ENCODE results near the gene WIF1.

The WIF1 gene

GRCh38 chr12:65121049-65121955, at the start of gene WIF1:
Gene WIF1 (minus strand): TSS chr12:65121305. CDS start chr12:65121191, 114 bp downstream.
- peak in 1 of 2 donors; percentile 22 for DNase-seq (ENCODE audit: low read depth in 2 of 2)

GRCh38 chr12:65170209-65170881, 49.2 kb upstream of the WIF1 start:
- peak; percentile 47 to 56 for DNase-seq (ENCODE audit: low read depth in 2 of 2)

GRCh38 chr12:65169320-65170208, 48.5 kb upstream of the WIF1 start, which contains the start of gene LEMD3:
Gene LEMD3 (plus strand): TSS chr12:65169583. CDS start chr12:65169597, 14 bp downstream.
- DNase-seq (ENCODE audit: low read depth in 2 of 2) = peak; percentile 87

GRCh38 chr12:65168681-65169319, 47.7 kb upstream of the WIF1 start:
- no peak for DNase-seq (ENCODE audit: low read depth in 2 of 2)

- DNase-seq (ENCODE audit: low read depth in 2 of 2) = no peak
These were observed 43.7 kb upstream of the WIF1 start for GRCh38 chr12:65164774-65165173.

- no peak for DNase-seq (ENCODE audit: low read depth in 2 of 2)
These were observed 43.1 kb upstream of the WIF1 start for GRCh38 chr12:65164244-65164643.

GRCh38 chr12:65162609-65163008, 41.5 kb upstream of the WIF1 start:
- no peak for DNase-seq (ENCODE audit: low read depth in 2 of 2)

GRCh38 chr12:65157091-65157490, 36.0 kb upstream of the WIF1 start:
- no peak for DNase-seq (ENCODE audit: low read depth in 2 of 2)

GRCh38 chr12:65156366-65156841, 35.3 kb upstream of the WIF1 start:
- no peak for DNase-seq (ENCODE audit: low read depth in 2 of 2)

- no peak for DNase-seq (ENCODE audit: low read depth in 2 of 2)
These were observed 34.7 kb upstream of the WIF1 start for GRCh38 chr12:65155784-65156183.

- no peak for DNase-seq (ENCODE audit: low read depth in 2 of 2)
These were observed 31.5 kb upstream of the WIF1 start for GRCh38 chr12:65152596-65152995.

GRCh38 chr12:65152012-65152411, 30.9 kb upstream of the WIF1 start:
- no peak for DNase-seq (ENCODE audit: low read depth in 2 of 2)

- DNase-seq (ENCODE audit: low read depth in 2 of 2) = no peak
These were observed 26.3 kb upstream of the WIF1 start for GRCh38 chr12:65147312-65147905.

- DNase-seq (ENCODE audit: low read depth in 2 of 2) = no peak
These were observed 19.6 kb upstream of the WIF1 start for GRCh38 chr12:65140738-65141137.

- DNase-seq (ENCODE audit: low read depth in 2 of 2) = no peak
These were observed 18.3 kb upstream of the WIF1 start for GRCh38 chr12:65139389-65139788.

- no peak for DNase-seq (ENCODE audit: low read depth in 2 of 2)
These were observed 12.8 kb upstream of the WIF1 start for GRCh38 chr12:65133879-65134278.

- no peak for DNase-seq (ENCODE audit: low read depth in 2 of 2)
These were observed 5.4 kb upstream of the WIF1 start for GRCh38 chr12:65126482-65126881.

GRCh38 chr12:65125975-65126374, 4.9 kb upstream of the WIF1 start:
- DNase-seq (ENCODE audit: low read depth in 2 of 2) = no peak

GRCh38 chr12:65125247-65125646, 4.1 kb upstream of the WIF1 start:
- no peak for DNase-seq (ENCODE audit: low read depth in 2 of 2)

GRCh38 chr12:65123435-65124063, 2.4 kb upstream of the WIF1 start:
- DNase-seq (ENCODE audit: low read depth in 2 of 2) = no peak

Measured in stimulated activated CD8-positive, alpha-beta memory T cell treated with anti-CD3 and anti-CD28 coated beads, Interleukin-2, amount 100 ng/mL, for 48 hours (primary cell).